Neuronal stem cell (in vitro differentiated cells): Measurements from ENCODE around the gene TNFRSF18.
A peak's percentile ranks its signal among the peaks of the same experiment; 100 is the strongest.

Experiments
- DNase-seq: peaks from one replicate; pipeline ENCODE4 v3.0.0-alpha.2; 2013; ENCODE audit warnings: low spot score
- H2AFZ ChIP-seq: one replicate; pipeline ENCODE4 v1.6.1; 2013; ENCODE audit warnings: mild to moderate bottlenecking, low read length, inconsistent platforms
- H2AK5ac ChIP-seq: 2 replicates; pipeline ENCODE4 v1.6.1; 2013; ENCODE audit warnings: low read depth, mild to moderate bottlenecking, inconsistent platforms, low read length, moderate library complexity, mixed read lengths
- H2BK120ac ChIP-seq: 2 replicates; pipeline ENCODE4 v1.6.1; 2013; ENCODE audit warnings: low read depth, mild to moderate bottlenecking, inconsistent platforms, low read length, moderate library complexity, mixed read lengths
- H2BK12ac ChIP-seq: one replicate; pipeline ENCODE4 v1.6.1; 2013; ENCODE audit warnings: low read length, inconsistent platforms
- H2BK15ac ChIP-seq: 2 replicates; pipeline ENCODE4 v1.6.1; 2013; ENCODE audit warnings: mild to moderate bottlenecking, low read length, inconsistent platforms, mixed read lengths
- H2BK5ac ChIP-seq: one replicate; pipeline ENCODE4 v1.6.1; 2013; ENCODE audit warnings: inconsistent platforms, mild to moderate bottlenecking, low read length, moderate library complexity
- H3K14ac ChIP-seq: one replicate; pipeline ENCODE4 v1.6.1; 2013; ENCODE audit warnings: low read length, inconsistent platforms
- H3K18ac ChIP-seq: 2 replicates; pipeline ENCODE4 v1.6.1; 2013; ENCODE audit warnings: low read length, inconsistent platforms
- H3K23ac ChIP-seq: 2 replicates; pipeline ENCODE4 v1.6.1; 2013; ENCODE audit warnings: low read depth, mild to moderate bottlenecking, mixed read lengths, low read length, inconsistent platforms; ENCODE audit not compliant: poor library complexity
- H3K27ac ChIP-seq: replicated peaks from 3 replicates; pipeline ENCODE4 v1.5.1; 2013; ENCODE audit warnings: low read length, inconsistent platforms
- H3K27me3 ChIP-seq, 3 experiments: 2 replicates each; pipeline ENCODE4 v1.6.1; 2013; ENCODE audit warnings: low read length in 3 of 3, mild to moderate bottlenecking in 2 of 3, inconsistent platforms in 1 of 3, low read depth in 1 of 3, mixed read lengths in 1 of 3, moderate library complexity in 1 of 3; ENCODE audit not compliant: control insufficient read depth in 3 of 3, insufficient read depth in 3 of 3
- H3K36me3 ChIP-seq, 2 donors: replicated peaks in 1 of 2; 2 replicates each; pipeline ENCODE4 v1.6.1; 2013; ENCODE audit warnings: low read length in 2 of 2; ENCODE audit not compliant: control insufficient read depth in 2 of 2, insufficient read depth in 2 of 2
- H3K4ac ChIP-seq: 2 replicates; pipeline ENCODE4 v1.6.1; 2013; ENCODE audit warnings: inconsistent platforms, mild to moderate bottlenecking, low read length, moderate library complexity
- H3K4me1 ChIP-seq, 2 donors: 1 replicate in 1 of 2; 2 replicates in 1 of 2; pipeline ENCODE4 v1.6.1; 2013; ENCODE audit warnings: low read length in 2 of 2, low read depth in 1 of 2; ENCODE audit not compliant: control insufficient read depth in 2 of 2, insufficient read depth in 1 of 2
- H3K4me2 ChIP-seq: one replicate; pipeline ENCODE4 v1.6.1; 2013; ENCODE audit warnings: mild to moderate bottlenecking, low read length, inconsistent platforms; ENCODE audit not compliant: insufficient read depth, poor library complexity, severe bottlenecking
- H3K4me3 ChIP-seq, 2 donors: 2 replicates each; pipeline ENCODE4 v1.5.1; 2013; ENCODE audit warnings: low read length in 2 of 2, mild to moderate bottlenecking in 2 of 2, inconsistent platforms in 1 of 2, moderate library complexity in 1 of 2
- H3K79me1 ChIP-seq: one replicate; pipeline ENCODE4 v1.6.1; 2013; ENCODE audit warnings: low read depth, mild to moderate bottlenecking, inconsistent platforms, low read length, moderate library complexity
- H3K9ac ChIP-seq: one replicate; pipeline ENCODE4 v1.6.1; 2013; ENCODE audit warnings: mild to moderate bottlenecking, low read depth, low read length, inconsistent platforms; ENCODE audit not compliant: poor library complexity
- H3K9me3 ChIP-seq, 2 donors: replicated peaks in 1 of 2; 2 replicates each; pipeline versions ENCODE3 to v1.6.1; 2013; ENCODE audit warnings: low read length in 2 of 2, mild to moderate bottlenecking in 2 of 2, inconsistent platforms in 1 of 2, low read depth in 1 of 2, mixed read lengths in 1 of 2, moderate library complexity in 1 of 2; ENCODE audit not compliant: control insufficient read depth in 2 of 2, insufficient read depth in 1 of 2
- H4K8ac ChIP-seq: one replicate; pipeline ENCODE4 v1.6.1; 2013; ENCODE audit warnings: low read depth, mild to moderate bottlenecking, inconsistent platforms, low read length, moderate library complexity
- H4K91ac ChIP-seq: one replicate; pipeline ENCODE4 v1.6.1; 2013; ENCODE audit warnings: low read length, low read depth, mild to moderate bottlenecking, inconsistent platforms; ENCODE audit not compliant: poor library complexity
- WGBS, 2 donors: extraction: QIAGEN DNeasy Blood & Tissue Kit; methylation state at CpG; one replicate each; pipeline ENCODE4 v1.1.7; 2013; ENCODE audit warnings: missing lambda C conversion rate in 2 of 2, mixed read lengths in 1 of 2; ENCODE audit not compliant: insufficient read length in 2 of 2, insufficient replicate concordance in 1 of 2; ENCODE audit errors: extremely low coverage in 2 of 2; 5-methylcytosine and 5-hydroxymethylcytosine counted together

TNFRSF18 gene

GRCh38 chr1:1210726-1211540, 4.5 kb upstream of the TNFRSF18 start:
- no peak overlapping the region for H2BK120ac ChIP-seq
- peaks cover 4% of the 10 kb centered on the region for H3K79me1 ChIP-seq
- H4K91ac ChIP-seq = no peak overlapping the region
- H3K9me3 ChIP-seq = no peaks in the 10 kb centered on the region
- H3K27ac ChIP-seq = no peak overlapping the region
- H2BK5ac ChIP-seq = peak overlapping the region; percentile 53
- H4K8ac ChIP-seq = no peak overlapping the region
- no peak overlapping the region for H3K4me2 ChIP-seq
- DNase-seq = no peak
- WGBS, 2 donors = no CpG with 5 or more reads among the region's 31 CpGs
- peaks cover 3 to 5% of the 10 kb centered on the region in 2 donors for H3K4me1 ChIP-seq
- H3K14ac ChIP-seq = peak overlapping the region; percentile 21
- no peak overlapping the region for H2AFZ ChIP-seq
- H2BK12ac ChIP-seq = no peak overlapping the region
- peaks cover 0 to 17% (median 14%) of the 10 kb centered on the region in 3 experiments for H3K27me3 ChIP-seq
- peak overlapping the region; percentile 38 for H3K18ac ChIP-seq
- H3K23ac ChIP-seq = no peak overlapping the region
- H2BK15ac ChIP-seq = peak overlapping the region; percentile 83
- peaks cover 0 to 5% of the 10 kb centered on the region in 2 donors for H3K36me3 ChIP-seq
- H3K9ac ChIP-seq = peak overlapping the region; percentile 44
- peak overlapping the region; percentile 75 for H2AK5ac ChIP-seq
- H3K4ac ChIP-seq = no peak overlapping the region
- no peak overlapping the region for H3K4me3 ChIP-seq

GRCh38 chr1:1208713-1209433, 2.5 kb upstream of the TNFRSF18 start:
- peak overlapping the region; percentile 95 for H2AK5ac ChIP-seq
- H3K18ac ChIP-seq = peak overlapping the region; percentile 89
- peak overlapping the region; percentile 71 for H3K14ac ChIP-seq
- H3K9me3 ChIP-seq = no peaks in the 10 kb centered on the region
- peak overlapping the region; percentile 31 for H2BK120ac ChIP-seq
- no peak overlapping the region for H3K27ac ChIP-seq
- H3K4me2 ChIP-seq = no peak overlapping the region
- H2BK5ac ChIP-seq = peak overlapping the region; percentile 48
- peaks cover 5% of the 10 kb centered on the region in 2 donors for H3K4me1 ChIP-seq
- H3K36me3 ChIP-seq = no peaks in the 10 kb centered on the region
- H4K8ac ChIP-seq = no peak overlapping the region
- H2BK12ac ChIP-seq = peak overlapping the region; percentile 99
- DNase-seq = no peak
- no CpG with 5 or more reads among the region's 38 CpGs for WGBS, 2 donors
- H4K91ac ChIP-seq = no peak overlapping the region
- peaks cover 0 to 36% (median 23%) of the 10 kb centered on the region in 3 experiments for H3K27me3 ChIP-seq
- peak overlapping the region; percentile 11 for H3K4ac ChIP-seq
- peak overlapping the region; percentile 89 for H2BK15ac ChIP-seq
- H2AFZ ChIP-seq = no peak overlapping the region
- peak overlapping the region; percentile 96 for H3K23ac ChIP-seq
- peaks cover 4% of the 10 kb centered on the region for H3K79me1 ChIP-seq
- H3K4me3 ChIP-seq = no peak overlapping the region
- peak overlapping the region; percentile 38 for H3K9ac ChIP-seq

GRCh38 chr1:1207571-1207892, 1.1 kb upstream of the TNFRSF18 start:
- H3K18ac ChIP-seq = peak overlapping the region; percentile 71
- H2BK15ac ChIP-seq = peak overlapping the region; percentile 89
- peak overlapping the region; percentile 86 for H2AK5ac ChIP-seq
- DNase-seq = no peak
- no peaks in the 10 kb centered on the region for H3K36me3 ChIP-seq
- H3K4ac ChIP-seq = no peak overlapping the region
- H4K8ac ChIP-seq = no peak overlapping the region
- no peak overlapping the region for H3K27ac ChIP-seq
- H4K91ac ChIP-seq = no peak overlapping the region
- no peak overlapping the region for H2BK12ac ChIP-seq
- H3K4me3 ChIP-seq = no peak overlapping the region
- no CpG with 5 or more reads among the region's 11 CpGs for WGBS, 2 donors
- peaks cover 4% of the 10 kb centered on the region for H3K79me1 ChIP-seq
- H2BK120ac ChIP-seq = no peak overlapping the region
- no peaks in the 10 kb centered on the region for H3K9me3 ChIP-seq
- H2AFZ ChIP-seq = no peak overlapping the region
- H3K23ac ChIP-seq = no peak overlapping the region
- no peak overlapping the region for H3K9ac ChIP-seq
- peaks cover 5% of the 10 kb centered on the region in 2 donors for H3K4me1 ChIP-seq
- H3K4me2 ChIP-seq = no peak overlapping the region
- H3K27me3 ChIP-seq = peaks cover 0 to 42% (median 23%) of the 10 kb centered on the region in 3 experiments
- H3K14ac ChIP-seq = no peak overlapping the region
- H2BK5ac ChIP-seq = no peak overlapping the region

GRCh38 chr1:1206966-1207531, 657 bp upstream of the TNFRSF18 start:
- H2BK5ac ChIP-seq = peak overlapping the region; percentile 66
- no peak for DNase-seq
- WGBS, 2 donors = no CpG with 5 or more reads among the region's 19 CpGs
- H2BK12ac ChIP-seq = peak overlapping the region; percentile 84
- H3K36me3 ChIP-seq = no peaks in the 10 kb centered on the region
- H3K9me3 ChIP-seq = no peaks in the 10 kb centered on the region
- peak overlapping the region; percentile 20 for H3K23ac ChIP-seq
- H3K27ac ChIP-seq = no peak overlapping the region
- H3K27me3 ChIP-seq = peaks cover 0 to 42% (median 23%) of the 10 kb centered on the region in 3 experiments
- peaks cover 4% of the 10 kb centered on the region for H3K79me1 ChIP-seq
- H3K4me2 ChIP-seq = no peak overlapping the region
- peak overlapping the region; percentile 71 for H3K18ac ChIP-seq
- H3K9ac ChIP-seq = no peak overlapping the region
- no peak overlapping the region for H3K4me3 ChIP-seq
- no peak overlapping the region for H3K14ac ChIP-seq
- H4K8ac ChIP-seq = no peak overlapping the region
- peak overlapping the region; percentile 86 for H2AK5ac ChIP-seq
- no peak overlapping the region for H2AFZ ChIP-seq
- H4K91ac ChIP-seq = no peak overlapping the region
- no peak overlapping the region for H3K4ac ChIP-seq
- H3K4me1 ChIP-seq = peaks cover 5% of the 10 kb centered on the region in 2 donors
- H2BK120ac ChIP-seq = peak overlapping the region; percentile 72
- peak overlapping the region; percentile 89 for H2BK15ac ChIP-seq
